HUES64 (cell line): ENCODE results near the gene LPP.

Experiments used
- H3K27ac ChIP-seq: 2 replicates; pipeline ENCODE4 v1.7.0; 2013; ENCODE audit warnings: low read depth, low read length, inconsistent platforms
- H3K27me3 ChIP-seq: 2 replicates; pipeline ENCODE4 v1.6.1; 2013; ENCODE audit warnings: mild to moderate bottlenecking, low read length; ENCODE audit not compliant: insufficient read depth
- H3K36me3 ChIP-seq: 2 replicates; pipeline ENCODE4 v1.6.1; 2013; ENCODE audit warnings: mild to moderate bottlenecking, low read length; ENCODE audit not compliant: insufficient read depth
- H3K4me1 ChIP-seq: 2 replicates; pipeline ENCODE4 v1.6.1; 2013; ENCODE audit warnings: mild to moderate bottlenecking, low read length, moderate library complexity; ENCODE audit not compliant: insufficient read depth
- H3K4me3 ChIP-seq: 2 replicates; pipeline ENCODE4 v1.5.1; 2013; ENCODE audit warnings: mild to moderate bottlenecking, low read length, moderate library complexity
- H3K9ac ChIP-seq: 2 replicates; pipeline ENCODE4 v1.6.1; 2013; ENCODE audit warnings: mild to moderate bottlenecking, low read depth, low read length
- H3K9me3 ChIP-seq: 2 replicates; pipeline ENCODE4 v1.6.1; 2013; ENCODE audit warnings: low read depth, low read length; ENCODE audit not compliant: insufficient read depth
- WGBS: fragments of 150-250, 120-280 bp; methylation state at CpG from one replicate; pipeline ENCODE4 v1.1.7; 2013; ENCODE audit warnings: missing lambda C conversion rate; 5-methylcytosine and 5-hydroxymethylcytosine counted together

LPP gene

DNA sequence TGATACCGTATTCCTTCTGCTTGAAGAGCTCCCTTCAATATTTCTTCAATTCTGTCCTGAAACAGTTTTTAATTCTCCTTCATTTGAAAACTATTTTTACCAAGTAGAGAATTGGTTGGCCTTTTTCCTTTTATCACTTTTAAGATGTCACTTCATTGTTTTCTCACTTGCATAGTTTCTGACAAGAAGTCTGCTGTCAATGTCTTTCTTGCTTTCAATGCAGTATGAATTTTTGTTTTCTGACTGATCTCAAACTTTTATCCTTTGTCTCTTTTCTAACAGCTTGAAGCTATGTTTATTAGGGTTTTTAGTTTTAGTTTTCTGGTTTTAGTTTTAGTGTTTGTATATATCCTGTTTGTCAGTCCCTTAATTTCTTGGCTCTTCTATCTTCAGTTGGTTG, 653.0 kb downstream of the LPP start:
- no peak overlapping the region for H3K27ac ChIP-seq
- H3K9me3 ChIP-seq = peaks cover 23% of the 10 kb centered on the region; the same call in 1 of the 2 replicates
- H3K9ac ChIP-seq = no peak overlapping the region
- no peaks in the 10 kb centered on the region for H3K4me1 ChIP-seq
- H3K4me3 ChIP-seq = no peak overlapping the region
- no peaks in the 10 kb centered on the region for H3K36me3 ChIP-seq
- whole genome bisulfite sequencing = 100% methylated on average over 1 of the region's 1 CpG
- H3K27me3 ChIP-seq = no peaks in the 10 kb centered on the region

- H3K9me3 ChIP-seq = peaks cover 16% of the 10 kb centered on the region; the same call in 1 of the 2 replicates
- WGBS = 83% methylated on average over 1 of the region's 1 CpG
Measured at GRCh38 chr3:188812198-188812597, 658.2 kb downstream of the LPP start.

DNA sequence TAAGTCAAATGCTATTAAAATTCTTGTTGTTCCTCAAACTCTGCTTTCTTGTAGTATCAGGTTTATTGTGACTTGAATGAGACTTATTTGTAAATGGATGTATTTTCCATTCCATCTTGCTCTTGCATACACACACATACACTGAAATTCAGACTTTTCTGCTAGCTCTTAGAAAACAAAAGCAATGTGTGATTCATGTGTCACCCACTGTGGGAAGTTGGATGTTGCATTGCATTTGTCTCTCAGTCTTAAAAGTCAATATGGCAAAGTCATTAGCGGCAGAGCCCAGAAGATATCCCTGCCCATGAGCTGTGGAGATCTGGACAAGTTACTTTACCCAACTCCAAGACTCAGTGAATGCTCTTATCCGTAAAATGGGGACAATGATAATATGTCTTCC, 660.6 kb downstream of the LPP start:
- no peaks in the 10 kb centered on the region for H3K9me3 ChIP-seq
- no peak overlapping the region for H3K9ac ChIP-seq
- no peaks in the 10 kb centered on the region for H3K36me3 ChIP-seq
- H3K27ac ChIP-seq = no peak overlapping the region
- H3K27me3 ChIP-seq = no peaks in the 10 kb centered on the region
- no peaks in the 10 kb centered on the region for H3K4me1 ChIP-seq
- 94% methylated on average over 2 of the region's 2 CpGs for WGBS
- no peak overlapping the region for H3K4me3 ChIP-seq

More at GRCh38 chr3:188812198-188812597, 658.2 kb downstream of the LPP start:
- no peaks in the 10 kb centered on the region for H3K27me3 ChIP-seq
- H3K4me3 ChIP-seq = no peak overlapping the region
- no peak overlapping the region for H3K9ac ChIP-seq
- H3K4me1 ChIP-seq = no peaks in the 10 kb centered on the region
- H3K36me3 ChIP-seq = no peaks in the 10 kb centered on the region
- H3K27ac ChIP-seq = no peak overlapping the region

- Histone ChIP-seq H3K9me3 (no peaks in the 10 kb centered on the region), H3K36me3 (no peaks in the 10 kb centered on the region), H3K9ac (no peak overlapping the region), H3K27me3 (no peaks in the 10 kb centered on the region), H3K4me1 (no peaks in the 10 kb centered on the region), H3K4me3 (no peak overlapping the region), H3K27ac (no peak overlapping the region)
- 84% methylated on average over 7 of the region's 7 CpGs for WGBS
Measured at GRCh38 chr3:188817103-188817934, 663.4 kb downstream of the LPP start.

GRCh38 chr3:188817935-188818269, 663.9 kb downstream of the LPP start:
- WGBS = 93% methylated on average over 3 of the region's 3 CpGs

GRCh38 chr3:188818282-188818681, 664.3 kb downstream of the LPP start:
- no peaks in the 10 kb centered on the region for H3K27me3 ChIP-seq
- H3K4me3 ChIP-seq = no peak overlapping the region
- H3K4me1 ChIP-seq = no peaks in the 10 kb centered on the region
- H3K9ac ChIP-seq = no peak overlapping the region
- H3K9me3 ChIP-seq = no peaks in the 10 kb centered on the region
- H3K27ac ChIP-seq = no peak overlapping the region
- 100% methylated on average over 2 of the region's 2 CpGs for WGBS
- no peaks in the 10 kb centered on the region for H3K36me3 ChIP-seq

More at GRCh38 chr3:188817935-188818269, 663.9 kb downstream of the LPP start:
- Histone ChIP-seq H3K4me1 (no peaks in the 10 kb centered on the region), H3K36me3 (no peaks in the 10 kb centered on the region), H3K9me3 (no peaks in the 10 kb centered on the region), H3K27ac (no peak overlapping the region), H3K4me3 (no peak overlapping the region), H3K27me3 (no peaks in the 10 kb centered on the region), H3K9ac (no peak overlapping the region)

DNA sequence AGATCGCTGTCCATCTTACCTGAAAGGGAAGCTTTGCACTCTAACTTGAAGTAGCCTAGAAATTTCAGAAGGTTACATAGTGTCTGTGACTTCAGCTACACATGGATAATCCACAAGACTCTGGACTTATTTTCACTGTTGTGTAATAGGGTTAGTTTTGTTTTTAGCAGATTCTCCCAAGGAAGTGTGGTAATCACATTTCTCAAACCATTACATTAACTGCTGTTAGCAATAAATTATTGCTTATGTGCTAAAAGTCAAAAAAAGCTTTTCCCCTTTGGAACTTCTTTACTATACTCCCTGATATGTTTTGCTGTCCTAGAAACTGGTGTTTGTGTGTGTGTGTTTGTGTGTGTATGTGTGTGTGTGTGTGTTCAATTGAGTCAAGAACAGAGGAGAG, 666.0 kb downstream of the LPP start:
- WGBS = 93% methylated on average over 1 of the region's 1 CpG
- no peak overlapping the region for H3K9ac ChIP-seq
- no peaks in the 10 kb centered on the region for H3K36me3 ChIP-seq
- H3K4me1 ChIP-seq = no peaks in the 10 kb centered on the region
- H3K27ac ChIP-seq = no peak overlapping the region
- no peak overlapping the region for H3K4me3 ChIP-seq
- H3K9me3 ChIP-seq = no peaks in the 10 kb centered on the region
- no peaks in the 10 kb centered on the region for H3K27me3 ChIP-seq

- Histone ChIP-seq H3K9me3 (no peaks in the 10 kb centered on the region), H3K4me1 (no peaks in the 10 kb centered on the region), H3K4me3 (no peak overlapping the region), H3K9ac (no peak overlapping the region), H3K36me3 (no peaks in the 10 kb centered on the region), H3K27ac (no peak overlapping the region), H3K27me3 (no peaks in the 10 kb centered on the region)
- 97% methylated on average over 4 of the region's 4 CpGs for WGBS
Measured at GRCh38 chr3:188822004-188822403, 668.0 kb downstream of the LPP start.

DNA sequence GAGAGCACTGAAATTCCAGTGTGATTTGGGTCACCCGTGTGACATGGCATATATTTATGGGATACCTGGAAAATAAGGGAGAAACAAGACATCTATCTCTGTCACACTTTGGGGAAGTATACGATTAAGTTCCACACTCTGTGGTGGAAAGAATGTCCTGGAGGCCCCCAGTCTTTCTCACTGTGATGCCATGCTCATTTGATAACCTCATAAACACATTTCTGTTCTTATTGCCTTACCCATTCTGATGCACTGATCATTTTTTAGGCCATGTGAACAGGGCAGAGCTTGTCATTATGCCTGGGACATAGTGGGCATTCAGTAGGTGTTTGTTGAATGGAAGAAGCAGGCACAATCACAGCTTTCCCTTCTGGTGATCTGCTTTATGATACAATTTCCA, 668.5 kb downstream of the LPP start:
- Histone ChIP-seq H3K4me1 (no peaks in the 10 kb centered on the region), H3K27me3 (no peaks in the 10 kb centered on the region), H3K9me3 (no peaks in the 10 kb centered on the region), H3K9ac (no peak overlapping the region), H3K36me3 (no peaks in the 10 kb centered on the region), H3K27ac (no peak overlapping the region), H3K4me3 (no peak overlapping the region)
- WGBS = 88% methylated on average over 2 of the region's 2 CpGs

DNA sequence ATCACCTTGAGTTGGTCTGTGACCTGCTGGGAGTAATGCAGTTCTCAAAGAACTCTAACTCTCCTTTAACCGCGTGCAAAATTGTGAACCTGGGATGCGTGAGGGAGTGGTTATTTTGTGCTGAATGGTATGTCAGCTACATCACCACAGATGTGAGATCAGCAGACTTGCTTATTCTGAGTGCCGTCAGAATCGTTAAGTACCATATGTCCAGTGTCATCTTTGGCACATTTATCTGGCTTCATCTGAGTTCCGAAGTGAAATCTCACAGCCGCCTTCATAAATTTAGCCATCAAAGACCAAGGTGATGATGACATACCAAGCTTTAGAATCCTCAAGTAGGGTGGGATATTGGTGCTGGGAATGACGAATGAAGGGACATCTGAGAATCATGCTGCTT, 670.6 kb downstream of the LPP start:
- WGBS = 94% methylated on average over 8 of the region's 8 CpGs
- H3K9ac ChIP-seq = no peak overlapping the region
- no peak overlapping the region for H3K27ac ChIP-seq
- H3K4me1 ChIP-seq = no peaks in the 10 kb centered on the region
- no peaks in the 10 kb centered on the region for H3K9me3 ChIP-seq
- no peaks in the 10 kb centered on the region for H3K36me3 ChIP-seq
- no peak overlapping the region for H3K4me3 ChIP-seq
- no peaks in the 10 kb centered on the region for H3K27me3 ChIP-seq

- Histone ChIP-seq H3K9me3 (no peaks in the 10 kb centered on the region), H3K4me1 (no peaks in the 10 kb centered on the region), H3K36me3 (no peaks in the 10 kb centered on the region), H3K27me3 (no peaks in the 10 kb centered on the region), H3K27ac (no peak overlapping the region), H3K9ac (no peak overlapping the region), H3K4me3 (no peak overlapping the region)
- 96% methylated on average over 6 of the region's 6 CpGs for WGBS
Measured at GRCh38 chr3:188825901-188826300, 671.9 kb downstream of the LPP start.

GRCh38 chr3:188826574-188826973, 672.6 kb downstream of the LPP start:
- H3K4me3 ChIP-seq = no peak overlapping the region
- H3K9ac ChIP-seq = no peak overlapping the region
- H3K27me3 ChIP-seq = no peaks in the 10 kb centered on the region
- whole genome bisulfite sequencing = 93% methylated on average over 1 of the region's 1 CpG
- H3K4me1 ChIP-seq = no peaks in the 10 kb centered on the region
- H3K36me3 ChIP-seq = no peaks in the 10 kb centered on the region
- no peak overlapping the region for H3K27ac ChIP-seq
- H3K9me3 ChIP-seq = no peaks in the 10 kb centered on the region
